SK-N-SH treated with all-trans-retinoic acid at 6 μM for 48 hours (cell line): ENCODE results near the gene BCAR1.

Source experiments
- ESRRG ChIP-seq: fragments of 250-450 bp; sonication (Bioruptor Pico); IDR thresholded peaks from 2 replicates; pipeline ENCODE4 v1.6.1; 2021; ENCODE audit warnings: mild to moderate bottlenecking
- RARB ChIP-seq: fragments of 250-450 bp; sonication (Bioruptor Pico); IDR thresholded peaks from 2 replicates; pipeline ENCODE4 v1.8.0; 2021; ENCODE audit warnings: mild to moderate bottlenecking, moderate library complexity
- SNAI2 ChIP-seq: fragments of 250-450 bp; sonication (Bioruptor Pico); IDR thresholded peaks from 2 replicates; pipeline ENCODE4 v1.5.0; 2020; ENCODE audit warnings: mild to moderate bottlenecking, moderate library complexity
- ZFP30 ChIP-seq: fragments of 450-650 bp; formaldehyde crosslinking; IDR thresholded peaks from 2 replicates; pipeline ENCODE4 v1.5.0; 2022; ENCODE audit warnings: mild to moderate bottlenecking, moderate library complexity
- TF ChIP-seq, protein P1 (sequence below): fragments of 250-450 bp; sonication (Bioruptor Pico); IDR thresholded peaks from 2 replicates; pipeline ENCODE4 v1.5.1; 2020; ENCODE audit warnings: low read depth, mild to moderate bottlenecking, moderate library complexity
- TF ChIP-seq, protein P2 (sequence below): fragments of 250-450 bp; sonication (Bioruptor Pico); IDR thresholded peaks from 2 replicates; pipeline ENCODE4 v1.8.0; 2020; ENCODE audit warnings: mild to moderate bottlenecking, moderate library complexity, borderline replicate concordance

DNA sequence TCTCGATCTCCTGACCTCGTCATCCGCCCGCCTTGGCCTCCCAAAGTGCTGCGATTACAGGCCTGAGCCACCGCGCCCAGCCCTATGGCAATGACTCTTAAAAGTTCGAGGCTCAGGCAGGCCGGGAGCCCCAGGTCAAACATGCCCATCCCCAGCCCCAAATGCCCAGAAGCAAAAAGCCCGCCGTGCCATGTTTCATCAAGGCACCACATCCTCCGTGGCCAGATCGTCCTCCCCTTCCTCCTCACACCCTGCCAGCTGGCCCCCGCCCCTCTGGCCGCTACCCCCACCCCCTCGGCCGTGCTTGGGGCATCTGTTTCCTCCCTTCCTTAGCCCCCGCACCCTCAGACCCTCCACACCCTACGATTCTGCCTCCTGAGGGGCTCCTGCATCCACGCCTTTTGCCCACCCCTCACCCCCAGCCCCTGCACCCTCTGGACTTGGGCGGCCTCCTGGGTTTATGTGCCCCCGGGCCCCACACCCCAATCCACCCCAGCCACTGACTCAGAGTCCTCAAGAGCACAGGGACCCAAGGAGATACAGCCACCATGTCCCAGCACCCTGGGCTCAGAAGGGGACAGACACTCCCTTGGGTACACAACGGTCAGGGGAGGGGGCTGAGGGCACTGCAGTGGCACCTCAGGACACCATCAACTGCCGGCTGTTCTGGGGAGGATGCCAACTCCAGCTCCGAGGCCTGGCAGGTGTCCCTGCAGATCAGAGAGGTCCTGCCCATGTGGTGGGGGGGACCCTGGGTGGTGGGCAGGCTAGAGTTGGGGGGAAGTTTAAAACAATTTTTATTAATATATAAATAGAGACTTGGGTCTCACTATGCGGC is 25.5 kb downstream of the BCAR1 start:
- no peak for TF ChIP-seq RARB (CRISPR knock-in tag)
- no peak for TF ChIP-seq ZFP30
- no peak for TF ChIP-seq SNAI2
- TF ChIP-seq, protein P1, sequence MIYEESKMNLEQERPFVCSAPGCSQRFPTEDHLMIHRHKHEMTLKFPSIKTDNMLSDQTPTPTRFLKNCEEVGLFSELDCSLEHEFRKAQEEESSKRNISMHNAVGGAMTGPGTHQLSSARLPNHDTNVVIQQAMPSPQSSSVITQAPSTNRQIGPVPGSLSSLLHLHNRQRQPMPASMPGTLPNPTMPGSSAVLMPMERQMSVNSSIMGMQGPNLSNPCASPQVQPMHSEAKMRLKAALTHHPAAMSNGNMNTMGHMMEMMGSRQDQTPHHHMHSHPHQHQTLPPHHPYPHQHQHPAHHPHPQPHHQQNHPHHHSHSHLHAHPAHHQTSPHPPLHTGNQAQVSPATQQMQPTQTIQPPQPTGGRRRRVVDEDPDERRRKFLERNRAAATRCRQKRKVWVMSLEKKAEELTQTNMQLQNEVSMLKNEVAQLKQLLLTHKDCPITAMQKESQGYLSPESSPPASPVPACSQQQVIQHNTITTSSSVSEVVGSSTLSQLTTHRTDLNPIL (CRISPR knock-in tag) = no peak
- TF ChIP-seq, protein P2, sequence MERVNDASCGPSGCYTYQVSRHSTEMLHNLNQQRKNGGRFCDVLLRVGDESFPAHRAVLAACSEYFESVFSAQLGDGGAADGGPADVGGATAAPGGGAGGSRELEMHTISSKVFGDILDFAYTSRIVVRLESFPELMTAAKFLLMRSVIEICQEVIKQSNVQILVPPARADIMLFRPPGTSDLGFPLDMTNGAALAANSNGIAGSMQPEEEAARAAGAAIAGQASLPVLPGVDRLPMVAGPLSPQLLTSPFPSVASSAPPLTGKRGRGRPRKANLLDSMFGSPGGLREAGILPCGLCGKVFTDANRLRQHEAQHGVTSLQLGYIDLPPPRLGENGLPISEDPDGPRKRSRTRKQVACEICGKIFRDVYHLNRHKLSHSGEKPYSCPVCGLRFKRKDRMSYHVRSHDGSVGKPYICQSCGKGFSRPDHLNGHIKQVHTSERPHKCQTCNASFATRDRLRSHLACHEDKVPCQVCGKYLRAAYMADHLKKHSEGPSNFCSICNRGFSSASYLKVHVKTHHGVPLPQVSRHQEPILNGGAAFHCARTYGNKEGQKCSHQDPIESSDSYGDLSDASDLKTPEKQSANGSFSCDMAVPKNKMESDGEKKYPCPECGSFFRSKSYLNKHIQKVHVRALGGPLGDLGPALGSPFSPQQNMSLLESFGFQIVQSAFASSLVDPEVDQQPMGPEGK (CRISPR knock-in tag) = no peak
- TF ChIP-seq ESRRG (CRISPR knock-in tag) = no peak
